IPS-15b (cell line): ENCODE results near the gene LAT.

Experiments used
- H3K27me3 ChIP-seq: one replicate; pipeline ENCODE4 v1.6.1; 2013; ENCODE audit warnings: low read length; ENCODE audit not compliant: control insufficient read depth, insufficient read depth
- H3K36me3 ChIP-seq: one replicate; pipeline ENCODE4 v1.6.1; 2013; ENCODE audit warnings: low read length; ENCODE audit not compliant: control insufficient read depth, insufficient read depth
- H3K4me1 ChIP-seq: one replicate; pipeline ENCODE4 v1.6.1; 2013; ENCODE audit warnings: mild to moderate bottlenecking, low read length; ENCODE audit not compliant: control insufficient read depth, insufficient read depth
- H3K4me3 ChIP-seq: one replicate; pipeline ENCODE4 v1.5.1; 2013; ENCODE audit warnings: low read depth, low read length
- H3K9ac ChIP-seq: one replicate; pipeline ENCODE4 v1.6.1; 2013; ENCODE audit warnings: low read depth, mild to moderate bottlenecking, low read length
- H3K9me3 ChIP-seq: one replicate; pipeline ENCODE4 v1.6.1; 2013; ENCODE audit warnings: mild to moderate bottlenecking, low read length; ENCODE audit not compliant: control insufficient read depth, insufficient read depth

The LAT gene

GRCh38 chr16:28980929-28981328 lies 3.9 kb upstream of the LAT start:
- Histone ChIP-seq H3K27me3 (no peaks in the 10 kb centered on the region), H3K36me3 (peaks cover 25% of the 10 kb centered on the region), H3K4me1 (no peaks in the 10 kb centered on the region), H3K9me3 (no peaks in the 10 kb centered on the region), H3K4me3 (no peak overlapping the region), H3K9ac (no peak overlapping the region)

GRCh38 chr16:28981517-28981916 lies 3.3 kb upstream of the LAT start:
- Histone ChIP-seq H3K9ac (no peak overlapping the region), H3K4me1 (no peaks in the 10 kb centered on the region), H3K36me3 (peaks cover 27% of the 10 kb centered on the region), H3K4me3 (no peak overlapping the region), H3K9me3 (no peaks in the 10 kb centered on the region), H3K27me3 (no peaks in the 10 kb centered on the region)

- peaks cover 32% of the 10 kb centered on the region for H3K36me3 ChIP-seq
- no peak overlapping the region for H3K9ac ChIP-seq
- H3K27me3 ChIP-seq = no peaks in the 10 kb centered on the region
- H3K4me1 ChIP-seq = no peaks in the 10 kb centered on the region
- no peak overlapping the region for H3K4me3 ChIP-seq
- no peaks in the 10 kb centered on the region for H3K9me3 ChIP-seq
These were observed 2.4 kb upstream of the LAT start for GRCh38 chr16:28982418-28982817.

GRCh38 chr16:28982949-28983348 lies 1.9 kb upstream of the LAT start:
- no peak overlapping the region for H3K4me3 ChIP-seq
- no peaks in the 10 kb centered on the region for H3K27me3 ChIP-seq
- H3K9me3 ChIP-seq = no peaks in the 10 kb centered on the region
- H3K9ac ChIP-seq = no peak overlapping the region
- peaks cover 34% of the 10 kb centered on the region for H3K36me3 ChIP-seq
- H3K4me1 ChIP-seq = no peaks in the 10 kb centered on the region

GRCh38 chr16:28983644-28984043 lies 1.2 kb upstream of the LAT start:
- H3K36me3 ChIP-seq = peaks cover 34% of the 10 kb centered on the region
- H3K9ac ChIP-seq = no peak overlapping the region
- H3K27me3 ChIP-seq = no peaks in the 10 kb centered on the region
- H3K4me3 ChIP-seq = no peak overlapping the region
- H3K9me3 ChIP-seq = no peaks in the 10 kb centered on the region
- H3K4me1 ChIP-seq = no peaks in the 10 kb centered on the region

GRCh38 chr16:28984091-28984490 lies 761 bp upstream of the LAT start:
- Histone ChIP-seq H3K4me3 (no peak overlapping the region), H3K9me3 (no peaks in the 10 kb centered on the region), H3K4me1 (no peaks in the 10 kb centered on the region), H3K36me3 (peaks cover 35% of the 10 kb centered on the region), H3K9ac (no peak overlapping the region), H3K27me3 (no peaks in the 10 kb centered on the region)

- Histone ChIP-seq H3K9ac (no peak overlapping the region), H3K27me3 (no peaks in the 10 kb centered on the region), H3K9me3 (no peaks in the 10 kb centered on the region), H3K36me3 (peaks cover 42% of the 10 kb centered on the region), H3K4me3 (no peak overlapping the region), H3K4me1 (no peaks in the 10 kb centered on the region)
These were observed 574 bp downstream of the LAT start for GRCh38 chr16:28985211-28986041.

- Histone ChIP-seq H3K9me3 (no peaks in the 10 kb centered on the region), H3K9ac (no peak overlapping the region), H3K4me1 (no peaks in the 10 kb centered on the region), H3K36me3 (peaks cover 42% of the 10 kb centered on the region), H3K4me3 (no peak overlapping the region), H3K27me3 (no peaks in the 10 kb centered on the region)
These were observed 1.2 kb downstream of the LAT start for GRCh38 chr16:28986046-28986445.

GRCh38 chr16:28986492-28986891 lies 1.6 kb downstream of the LAT start:
- no peaks in the 10 kb centered on the region for H3K27me3 ChIP-seq
- peaks cover 42% of the 10 kb centered on the region for H3K36me3 ChIP-seq
- H3K9me3 ChIP-seq = no peaks in the 10 kb centered on the region
- no peak overlapping the region for H3K4me3 ChIP-seq
- H3K9ac ChIP-seq = no peak overlapping the region
- H3K4me1 ChIP-seq = no peaks in the 10 kb centered on the region

GRCh38 chr16:28987170-28987853 lies 2.5 kb downstream of the LAT start:
- H3K27me3 ChIP-seq = no peaks in the 10 kb centered on the region
- H3K9me3 ChIP-seq = no peaks in the 10 kb centered on the region
- no peak overlapping the region for H3K4me3 ChIP-seq
- H3K9ac ChIP-seq = no peak overlapping the region
- H3K36me3 ChIP-seq = peaks cover 34% of the 10 kb centered on the region
- no peaks in the 10 kb centered on the region for H3K4me1 ChIP-seq

- no peak overlapping the region for H3K9ac ChIP-seq
These were observed 4.5 kb downstream of the LAT start for GRCh38 chr16:28989363-28989762.

More at GRCh38 chr16:28989363-28989762, 4.5 kb downstream of the LAT start:
- Histone ChIP-seq H3K4me1 (no peaks in the 10 kb centered on the region), H3K9me3 (no peaks in the 10 kb centered on the region), H3K4me3 (no peak overlapping the region), H3K27me3 (no peaks in the 10 kb centered on the region), H3K36me3 (peaks cover 19% of the 10 kb centered on the region)
